Inflammatory macrophage treated with lipopolysaccharide for 1 hour (primary cell): Measurements from ENCODE around the gene ANKRD1.
"Not testable (repeated sequence)": the region's sequence is repeated elsewhere in the genome, so short reads cannot be mapped to it uniquely, and the experiment has no call there.

ENCODE experiments used
- DNase-seq, 2 donors: peaks; one replicate each; pipeline ENCODE4 v3.0.0-alpha.2; 2020 to 2022

ANKRD1 gene

GRCh38 chr10:90920986-90921666 is at the start of gene ANKRD1:
ANKRD1 (minus strand) TSS chr10:90921087; CDS start chr10:90921027, 60 bp downstream.
- no peak for DNase-seq

- DNase-seq = no peak
Measured at GRCh38 chr10:90969947-90970673, 49.2 kb upstream of the ANKRD1 start.

GRCh38 chr10:90969121-90969534 is 48.2 kb upstream of the ANKRD1 start:
- DNase-seq = no peak

GRCh38 chr10:90968328-90969081 is 47.6 kb upstream of the ANKRD1 start:
- DNase-seq = no peak

- no peak for DNase-seq
Measured at GRCh38 chr10:90967865-90968264, 47.0 kb upstream of the ANKRD1 start.

GRCh38 chr10:90966146-90966545 is 45.3 kb upstream of the ANKRD1 start:
- DNase-seq = no peak

- no peak for DNase-seq
Measured at GRCh38 chr10:90965720-90966119, 44.8 kb upstream of the ANKRD1 start.

GRCh38 chr10:90964781-90965465 is 44.0 kb upstream of the ANKRD1 start:
- DNase-seq = peak; percentile 25 to 55

- DNase-seq = no peak
Measured at GRCh38 chr10:90963331-90963730, 42.4 kb upstream of the ANKRD1 start.

- DNase-seq = no peak
Measured at GRCh38 chr10:90960355-90960814, 39.5 kb upstream of the ANKRD1 start.

GRCh38 chr10:90959826-90960225 is 38.9 kb upstream of the ANKRD1 start:
- DNase-seq = no peak

GRCh38 chr10:90958781-90959180 is 37.9 kb upstream of the ANKRD1 start:
- DNase-seq = no peak

- DNase-seq = no peak
Measured at GRCh38 chr10:90947030-90947960, 26.4 kb upstream of the ANKRD1 start.

- DNase-seq = no peak
Measured at GRCh38 chr10:90945491-90946070, 24.7 kb upstream of the ANKRD1 start.

GRCh38 chr10:90944749-90945148 is 23.9 kb upstream of the ANKRD1 start:
- no peak for DNase-seq

- not testable (repeated sequence) for DNase-seq
Measured at GRCh38 chr10:90942980-90943379, 22.1 kb upstream of the ANKRD1 start.

GRCh38 chr10:90939648-90940047 is 18.8 kb upstream of the ANKRD1 start:
- DNase-seq = no peak

GRCh38 chr10:90939116-90939515 is 18.2 kb upstream of the ANKRD1 start:
- no peak for DNase-seq

GRCh38 chr10:90937645-90938258 is 16.9 kb upstream of the ANKRD1 start:
- DNase-seq = no peak

GRCh38 chr10:90936276-90936659 is 15.4 kb upstream of the ANKRD1 start:
- no peak for DNase-seq
